ENCODE measurements around the gene CACNA1E.
"Not testable (repeated sequence)": the region's sequence is repeated elsewhere in the genome, so short reads cannot be mapped to it uniquely, and the experiment has no call there.

Gene CACNA1E

GRCh38 chr1:181518152-181518551 is 34.8 kb downstream of the CACNA1E start:
- no peak for DNase-seq

- DNase-seq = no peak
Observed at GRCh38 chr1:181522864-181523263, 39.5 kb downstream of the CACNA1E start.

GRCh38 chr1:181525104-181525721 is 41.9 kb downstream of the CACNA1E start:
- DNase-seq = no peak

- DNase-seq = not testable (repeated sequence)
Observed at GRCh38 chr1:181528241-181528640, 44.9 kb downstream of the CACNA1E start.

- DNase-seq = no peak
Observed at GRCh38 chr1:181531441-181531840, 48.1 kb downstream of the CACNA1E start.

GRCh38 chr1:181531951-181532600 is 48.8 kb downstream of the CACNA1E start:
- no peak for DNase-seq

GRCh38 chr1:181538836-181539235 is 55.5 kb downstream of the CACNA1E start:
- DNase-seq = no peak

GRCh38 chr1:181541458-181541857 is 58.1 kb downstream of the CACNA1E start:
- no peak for DNase-seq

- DNase-seq = no peak
Observed at GRCh38 chr1:181541947-181542346, 58.6 kb downstream of the CACNA1E start.

- DNase-seq = not testable (repeated sequence)
Observed at GRCh38 chr1:181542406-181542805, 59.1 kb downstream of the CACNA1E start.

GRCh38 chr1:181545395-181545794 is 62.1 kb downstream of the CACNA1E start:
- DNase-seq = no peak

GRCh38 chr1:181548497-181548896 is 65.2 kb downstream of the CACNA1E start:
- DNase-seq = no peak

GRCh38 chr1:181551249-181551648 is 67.9 kb downstream of the CACNA1E start:
- peak; percentile 3 for DNase-seq

GRCh38 chr1:181551754-181552153 is 68.4 kb downstream of the CACNA1E start:
- DNase-seq = no peak

- no peak for DNase-seq
Observed at GRCh38 chr1:181554465-181554864, 71.1 kb downstream of the CACNA1E start.

- DNase-seq = no peak
Observed at GRCh38 chr1:181556631-181557030, 73.3 kb downstream of the CACNA1E start.

GRCh38 chr1:181557313-181557712 is 74.0 kb downstream of the CACNA1E start:
- DNase-seq = no peak

- no peak for DNase-seq
Observed at GRCh38 chr1:181558416-181558815, 75.1 kb downstream of the CACNA1E start.

GRCh38 chr1:181559142-181559541 is 75.8 kb downstream of the CACNA1E start:
- DNase-seq = no peak

GRCh38 chr1:181562395-181562794 is 79.1 kb downstream of the CACNA1E start:
- no peak for DNase-seq

- no peak for DNase-seq
Observed at GRCh38 chr1:181568736-181569135, 85.4 kb downstream of the CACNA1E start.

GRCh38 chr1:181577475-181577874 is 94.2 kb downstream of the CACNA1E start:
- DNase-seq = no peak

GRCh38 chr1:181583598-181583997 is 100.3 kb downstream of the CACNA1E start:
- DNase-seq = no peak

GRCh38 chr1:181587870-181588438 is 104.6 kb downstream of the CACNA1E start:
- peak; percentile 7 for DNase-seq

- DNase-seq = no peak
Observed at GRCh38 chr1:181588631-181589030, 105.3 kb downstream of the CACNA1E start.

Measured in activated CD4-positive, alpha-beta T cell treated with anti-CD3 and anti-CD28 coated beads for 48 hours (primary cell).